D721Med (cell line): Measurements from ENCODE around the gene PFN1.

Experiments used
- DNase-seq: peaks from one replicate; pipeline ENCODE4 v3.0.0; 2011; ENCODE audit warnings: low spot score; ENCODE audit not compliant: insufficient read length
- FAIRE-seq: peaks from 2 replicates; lab custom pipeline; 2011; peaks lifted over from hg19 to GRCh38; lab: Jason Lieb, UNC
- CTCF ChIP-seq: IDR thresholded peaks from 2 replicates; pipeline ENCODE4 v1.5.1; 2012; ENCODE audit warnings: mild to moderate bottlenecking, control low read depth; ENCODE audit not compliant: insufficient read depth; ENCODE audit errors: missing control alignments

PFN1 gene

GRCh38 chr17:4903051-4903818 lies 45.1 kb downstream of the PFN1 start, which contains the start of gene CHRNE:
Gene CHRNE, minus strand, starts transcription at chr17:4903098. Its CDS starts 35 bp downstream, at chr17:4903063.
- peak; percentile 56 for TF ChIP-seq CTCF
- DNase-seq (peak; percentile 42), FAIRE-seq (peak; percentile 82)

GRCh38 chr17:4902540-4902939 lies 45.8 kb downstream of the PFN1 start:
- TF ChIP-seq CTCF, result no peak
- no peak for FAIRE-seq

GRCh38 chr17:4901648-4902344 lies 46.5 kb downstream of the PFN1 start:
- FAIRE-seq (no peak), DNase-seq (no peak)
- TF ChIP-seq CTCF, result no peak

More at GRCh38 chr17:4902540-4902939, 45.8 kb downstream of the PFN1 start:
- no peak for DNase-seq

- no peak for TF ChIP-seq CTCF
- DNase-seq (no peak), FAIRE-seq (no peak)
Observed at GRCh38 chr17:4901108-4901647, 47.2 kb downstream of the PFN1 start.

- no peak for FAIRE-seq
- no peak for TF ChIP-seq CTCF
- DNase-seq, result no peak
Observed at GRCh38 chr17:4900231-4901107, 47.9 kb downstream of the PFN1 start.

- DNase-seq, result no peak
- no peak for TF ChIP-seq CTCF
- no peak for FAIRE-seq
Observed at GRCh38 chr17:4899341-4900230, 48.7 kb downstream of the PFN1 start, which contains the start of gene C17orf107. Gene C17orf107, plus strand, starts transcription at chr17:4899536. Its CDS starts 227 bp downstream, at chr17:4899763.
